B cell (primary cell): ENCODE measurements around the gene SFXN5. TPM values are rescaled to one million over a fixed set of nuclear protein-coding genes. Genes with fewer than 3 reads are reported as not detected.
"Not testable (repeated sequence)": the region's sequence is repeated elsewhere in the genome, so short reads cannot be mapped to it uniquely, and the experiment has no call there.

Source experiments
- ATAC-seq: fragments of 200-7000 bp; cut with Tn5 transposase; one replicate; pipeline ENCODE4 v1.10.0; 2021; ENCODE audit warnings: low read depth, mild to moderate bottlenecking, moderate number of reproducible peaks, moderate library complexity
- CTCF ChIA-PET: fragments of 350-600 bp; sonication (Branson Sonifier 250); formaldehyde crosslinking; loops from one replicate; lab custom pipeline; 2021; ENCODE audit warnings: antibody characterized with exemption, inconsistent platforms; lab: Charles Lee
- POLR2A ChIA-PET: fragments of 350-600 bp; sonication (Branson Sonifier 250); formaldehyde crosslinking; loops from one replicate; lab custom pipeline; 2021; ENCODE audit warnings: antibody characterized with exemption; lab: Charles Lee
- DNase-seq: peaks from one replicate; pipeline ENCODE4 v3.0.0; 2013
- H2AFZ ChIP-seq: 2 replicates; pipeline ENCODE4 v1.6.1; 2012; ENCODE audit warnings: mild to moderate bottlenecking, low read depth, low read length; ENCODE audit not compliant: insufficient read depth, poor library complexity, severe bottlenecking
- H3K27ac ChIP-seq, 2 donors: 1 replicate in 1 of 2; 2 replicates in 1 of 2; pipeline ENCODE4 v1.5.1; 2012 to 2013; ENCODE audit warnings: low read length in 2 of 2, mild to moderate bottlenecking in 2 of 2, moderate library complexity in 1 of 2
- H3K27me3 ChIP-seq, 4 experiments: fragments of 200-600 bp in 1 of 4; sonication (generic) in 1 of 4; replicated peaks in 1 of 4; 1 replicate in 2 of 4; 2 replicates in 2 of 4; pipeline versions ENCODE4 v1.6.1 to v1.7.0; 2013 to 2016; ENCODE audit warnings: low read length in 3 of 4, mild to moderate bottlenecking in 2 of 4, mixed read lengths in 1 of 4, moderate library complexity in 1 of 4; ENCODE audit not compliant: insufficient read depth in 4 of 4, control insufficient read depth in 3 of 4; ENCODE audit errors: control extremely low read depth in 1 of 4
- H3K36me3 ChIP-seq, 2 experiments: replicated peaks in 1 of 2; 1 replicate in 1 of 2; 2 replicates in 1 of 2; pipeline versions ENCODE4 v1.6.1 to v1.7.1; 2013; ENCODE audit warnings: low read length in 1 of 2; ENCODE audit not compliant: insufficient read depth in 2 of 2, control insufficient read depth in 1 of 2; ENCODE audit errors: control extremely low read depth in 1 of 2, extremely low read depth in 1 of 2
- H3K4me1 ChIP-seq, 2 donors: fragments of 200-600 bp in 1 of 2; sonication (generic) in 1 of 2; 1 replicate in 1 of 2; 2 replicates in 1 of 2; pipeline versions ENCODE4 v1.5.1 to v1.6.1; 2013 to 2017; ENCODE audit warnings: low read length in 2 of 2; ENCODE audit not compliant: control insufficient read depth in 2 of 2, insufficient read depth in 2 of 2
- H3K4me2 ChIP-seq: replicated peaks from 2 replicates; pipeline ENCODE3; 2012; ENCODE audit warnings: mild to moderate bottlenecking, low read depth, low read length; ENCODE audit not compliant: poor library complexity, severe bottlenecking
- H3K4me3 ChIP-seq, 5 experiments: fragments of 200-600 bp in 1 of 5; sonication (generic) in 1 of 5; 1 replicate in 3 of 5; 2 replicates in 2 of 5; pipeline versions ENCODE4 v1.5.1 to v1.7.0; 2011 to 2016; ENCODE audit warnings: low read length in 4 of 5, mild to moderate bottlenecking in 4 of 5, low read depth in 2 of 5, control low read depth in 1 of 5, moderate library complexity in 1 of 5; ENCODE audit not compliant: insufficient read depth in 1 of 5; ENCODE audit errors: control extremely low read depth in 1 of 5, extremely low read depth in 1 of 5
- H3K79me2 ChIP-seq: fragments of 200-600 bp; sonication (generic); one replicate; pipeline ENCODE4 v1.6.0; 2016; ENCODE audit warnings: low read length; ENCODE audit not compliant: control insufficient read depth, insufficient read depth
- H3K9ac ChIP-seq: fragments of 200-600 bp; sonication (generic); 2 replicates; pipeline ENCODE4 v1.6.1; 2017; ENCODE audit warnings: mild to moderate bottlenecking, low read length, moderate library complexity
- H3K9me3 ChIP-seq, 3 donors: one replicate each; pipeline versions ENCODE4 v1.6.1 to v1.7.1; 2013; ENCODE audit warnings: low read length in 2 of 3; ENCODE audit not compliant: control insufficient read depth in 2 of 3, insufficient read depth in 1 of 3; ENCODE audit errors: control extremely low read depth in 1 of 3
- H4K20me1 ChIP-seq: 2 replicates; pipeline ENCODE4 v1.6.0; 2012; ENCODE audit warnings: mild to moderate bottlenecking, low read length; ENCODE audit not compliant: insufficient read depth, control insufficient read depth, poor library complexity, severe bottlenecking
- H3K27ac Mint-ChIP-seq: one replicate; pipeline ENCODE4 v1.8.0; 2021; ENCODE audit warnings: mixed read lengths
- H3K27me3 Mint-ChIP-seq: one replicate; pipeline ENCODE4 v1.8.0; 2021; ENCODE audit warnings: mixed read lengths
- H3K4me1 Mint-ChIP-seq: one replicate; pipeline ENCODE4 v1.8.0; 2021; ENCODE audit warnings: mixed read lengths
- H3K4me3 Mint-ChIP-seq: one replicate; pipeline ENCODE4 v1.8.0; 2021; ENCODE audit warnings: mixed read lengths
- H3K9me3 Mint-ChIP-seq: one replicate; pipeline ENCODE4 v1.8.0; 2022; ENCODE audit warnings: mixed read lengths; ENCODE audit not compliant: insufficient read depth
- CTCF ChIP-seq: fragments of 200-600 bp; IDR thresholded peaks from one replicate; pipeline ENCODE4 v1.8.0; 2022; ENCODE audit warnings: antibody characterized with exemption, mild to moderate bottlenecking
- EZH2 ChIP-seq: IDR thresholded peaks from 2 replicates; pipeline ENCODE4 v1.6.1; 2012; ENCODE audit warnings: borderline replicate concordance, low read depth, mild to moderate bottlenecking, moderate library complexity, low read length; ENCODE audit not compliant: insufficient read depth, poor library complexity, severe bottlenecking
- WGBS: methylation state at CpG from one replicate; pipeline ENCODE4 v1.1.5; 2013; ENCODE audit warnings: missing lambda C conversion rate; ENCODE audit not compliant: insufficient coverage; 5-methylcytosine and 5-hydroxymethylcytosine counted together
- intact Hi-C: fragments of 100-400 bp; cut with micrococcal nuclease; formaldehyde crosslinking; loops from one replicate; pipeline ENCODE4 v1.10.0; 2022
- polyA minus RNA-seq: library from RNA; depleted of rRNA, polyadenylated mRNA; stranded (reverse); fragments of >200 nt; gene quantifications from 2 replicates; pipeline ENCODE4 v1.2.3, GENCODE V29; 2012
- polyA plus RNA-seq: library from polyadenylated mRNA; depleted of rRNA; stranded (reverse); fragments of >200 nt; gene quantifications from 2 replicates; pipeline ENCODE4 v1.2.3, GENCODE V29; 2012
- total RNA-seq, 2 donors: library from RNA; stranded (reverse); fragments of 120-200 nt in 1 of 2; gene quantifications; 1 replicate in 1 of 2; 2 replicates in 1 of 2; pipeline versions ENCODE4 v1.2.3 to v1.2.4, GENCODE V29; 2013 to 2022

SFXN5 gene
- 16.9 and 17.8 TPM in 2 replicates for total RNA-seq
- total RNA-seq (2013): 7.5 TPM
- 6.9 and 8.0 TPM in 2 replicates for polyA plus RNA-seq
- 14.8 and 16.3 TPM in 2 replicates for polyA minus RNA-seq

GRCh38 chr2:73071360-73072128 lies at the start of gene SFXN5:
TSS of gene SFXN5 (minus strand) at chr2:73071712. CDS start at chr2:73071705, 7 bp downstream.
- no peaks in the 10 kb centered on the region for H3K9me3 Mint-ChIP-seq
- TF ChIP-seq EZH2 (no peak), CTCF (no peak)
- no peaks in the 10 kb centered on the region for H3K27me3 Mint-ChIP-seq
- H3K79me2 ChIP-seq: peaks cover 11% of the 10 kb centered on the region
- DNase-seq: peak; percentile 98
- H3K36me3 ChIP-seq: no peaks in the 10 kb centered on the region
- peak within 1 kb of the TSS; percentile 96 for H2AFZ ChIP-seq
- peak; percentile 90 for ATAC-seq
- no peaks in the 10 kb centered on the region for H3K9me3 ChIP-seq
- 2% methylated on average over 67 of the region's 67 CpGs for WGBS
- no peaks in the 10 kb centered on the region for H3K27me3 ChIP-seq
- H3K4me3 Mint-ChIP-seq: peak within 1 kb of the TSS; percentile 93
- H3K9ac ChIP-seq: peak within 1 kb of the TSS; percentile 96
- POLR2A ChIA-PET: interaction anchor here (0.9 to 1.5 kb wide), 2 partner anchors 41 to 162 kb away, joined by 3 to 13 read pairs; partner anchors contain the start of genes CCT7, PRADC1 and RAB11FIP5
- intact Hi-C loops: loop anchor here (1.0 to 5.0 kb wide), 7 partner anchors 42 to 213 kb away; partner anchors contain the start of genes FBXO41, PRADC1 and SMYD5
- CTCF ChIA-PET: interaction anchor here (1.1 to 2.9 kb wide), 4 partner anchors 105 to 178 kb away, joined by 4 to 14 read pairs (median 8); partner anchors contain the start of gene SMYD5
- H3K27ac ChIP-seq: peak within 1 kb of the TSS; percentile 77 to 84
- no peaks in the 10 kb centered on the region for H4K20me1 ChIP-seq
- peak within 1 kb of the TSS; percentile 95 for H3K27ac Mint-ChIP-seq
- peaks cover 24% of the 10 kb centered on the region for H3K4me1 Mint-ChIP-seq
- H3K4me3 ChIP-seq: peak within 1 kb of the TSS; percentile 51 to 99 (median 86)
- peak within 1 kb of the TSS; percentile 98 for H3K4me2 ChIP-seq
- peaks cover 6 to 17% of the 10 kb centered on the region in 2 donors for H3K4me1 ChIP-seq

GRCh38 chr2:73119611-73120239 lies 48.2 kb upstream of the SFXN5 start:
- intact Hi-C loops, H3K9me3 Mint-ChIP-seq, ATAC-seq, H3K27ac Mint-ChIP-seq, H3K79me2 ChIP-seq, H3K27me3 ChIP-seq, H3K9me3 ChIP-seq, H3K4me1 ChIP-seq, POLR2A ChIA-PET, H3K4me2 ChIP-seq, H3K4me3 Mint-ChIP-seq, H3K4me1 Mint-ChIP-seq, H3K4me3 ChIP-seq, H2AFZ ChIP-seq, DNase-seq, H3K9ac ChIP-seq, H3K27ac ChIP-seq, H4K20me1 ChIP-seq, H3K36me3 ChIP-seq: not testable (repeated sequence)
- WGBS: 94% methylated on average over 6 of the region's 11 CpGs
- CTCF ChIA-PET: interaction anchor here (0.6 kb wide), 1 partner anchor 29 kb away, joined by 3 read pairs; no protein-coding TSS in a partner anchor
- H3K27me3 Mint-ChIP-seq: peaks cover 30% of the 10 kb centered on the region
